PFSK-1 (cell line): Measurements from ENCODE around the gene MPDU1.

Experiments
- POLR2AphosphoS5 ChIP-seq: IDR thresholded peaks from 2 replicates; pipeline ENCODE4 v1.6.1; 2012; ENCODE audit warnings: low read depth, mild to moderate bottlenecking, control low read depth, low read length, moderate library complexity
- SIN3A ChIP-seq: IDR thresholded peaks from 2 replicates; pipeline ENCODE4 v1.6.1; 2012; ENCODE audit warnings: mild to moderate bottlenecking, low read length, moderate library complexity, borderline replicate concordance; ENCODE audit not compliant: insufficient read depth
- TAF1 ChIP-seq: IDR thresholded peaks from 2 replicates; pipeline ENCODE4 v1.6.1; 2012; ENCODE audit warnings: low read length, control low read depth, borderline replicate concordance; ENCODE audit not compliant: insufficient read depth
- TF ChIP-seq, protein P1 (sequence below), 2 experiments: IDR thresholded peaks; 2 replicates each; pipeline versions ENCODE4 v1.6.1 to v1.8.0; 2011 to 2012; ENCODE audit warnings: low read depth in 2 of 2, low read length in 2 of 2, control low read depth in 1 of 2, inconsistent platforms in 1 of 2, mild to moderate bottlenecking in 1 of 2, moderate library complexity in 1 of 2; ENCODE audit not compliant: insufficient read depth in 1 of 2

DNA sequence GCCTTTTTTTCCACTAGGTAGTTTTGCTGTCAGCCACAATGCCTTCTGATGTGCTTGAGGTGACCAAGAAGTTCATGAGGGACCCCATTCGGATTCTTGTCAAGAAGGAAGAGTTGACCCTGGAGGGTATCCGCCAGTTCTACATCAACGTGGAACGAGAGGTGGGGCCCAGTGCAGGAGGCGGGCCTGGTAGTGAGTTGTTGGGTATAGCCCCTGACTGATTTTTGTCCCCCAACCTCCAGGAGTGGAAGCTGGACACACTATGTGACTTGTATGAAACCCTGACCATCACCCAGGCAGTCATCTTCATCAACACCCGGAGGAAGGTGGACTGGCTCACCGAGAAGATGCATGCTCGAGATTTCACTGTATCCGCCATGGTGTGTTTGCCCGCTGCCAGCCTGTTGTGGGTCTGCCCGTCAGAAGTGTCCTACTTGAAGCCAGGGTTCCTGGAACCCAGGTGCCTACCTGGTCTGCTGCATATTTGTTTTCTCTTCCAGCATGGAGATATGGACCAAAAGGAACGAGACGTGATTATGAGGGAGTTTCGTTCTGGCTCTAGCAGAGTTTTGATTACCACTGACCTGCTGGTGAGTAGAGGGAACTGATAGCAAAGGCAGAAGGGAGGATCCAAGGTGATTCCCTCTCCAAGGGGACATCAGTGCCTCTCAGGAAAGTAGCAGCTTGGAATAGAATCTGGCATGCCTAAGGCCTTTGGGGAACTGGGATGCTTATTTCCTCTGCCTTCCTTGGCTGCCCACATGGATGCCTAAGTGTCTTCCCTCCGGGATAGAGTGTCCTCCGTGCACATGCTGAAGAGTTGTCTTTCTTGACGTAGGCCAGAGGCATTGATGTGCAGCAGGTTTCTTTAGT is 6.1 kb upstream of the MPDU1 start:
- TF ChIP-seq, protein P1, sequence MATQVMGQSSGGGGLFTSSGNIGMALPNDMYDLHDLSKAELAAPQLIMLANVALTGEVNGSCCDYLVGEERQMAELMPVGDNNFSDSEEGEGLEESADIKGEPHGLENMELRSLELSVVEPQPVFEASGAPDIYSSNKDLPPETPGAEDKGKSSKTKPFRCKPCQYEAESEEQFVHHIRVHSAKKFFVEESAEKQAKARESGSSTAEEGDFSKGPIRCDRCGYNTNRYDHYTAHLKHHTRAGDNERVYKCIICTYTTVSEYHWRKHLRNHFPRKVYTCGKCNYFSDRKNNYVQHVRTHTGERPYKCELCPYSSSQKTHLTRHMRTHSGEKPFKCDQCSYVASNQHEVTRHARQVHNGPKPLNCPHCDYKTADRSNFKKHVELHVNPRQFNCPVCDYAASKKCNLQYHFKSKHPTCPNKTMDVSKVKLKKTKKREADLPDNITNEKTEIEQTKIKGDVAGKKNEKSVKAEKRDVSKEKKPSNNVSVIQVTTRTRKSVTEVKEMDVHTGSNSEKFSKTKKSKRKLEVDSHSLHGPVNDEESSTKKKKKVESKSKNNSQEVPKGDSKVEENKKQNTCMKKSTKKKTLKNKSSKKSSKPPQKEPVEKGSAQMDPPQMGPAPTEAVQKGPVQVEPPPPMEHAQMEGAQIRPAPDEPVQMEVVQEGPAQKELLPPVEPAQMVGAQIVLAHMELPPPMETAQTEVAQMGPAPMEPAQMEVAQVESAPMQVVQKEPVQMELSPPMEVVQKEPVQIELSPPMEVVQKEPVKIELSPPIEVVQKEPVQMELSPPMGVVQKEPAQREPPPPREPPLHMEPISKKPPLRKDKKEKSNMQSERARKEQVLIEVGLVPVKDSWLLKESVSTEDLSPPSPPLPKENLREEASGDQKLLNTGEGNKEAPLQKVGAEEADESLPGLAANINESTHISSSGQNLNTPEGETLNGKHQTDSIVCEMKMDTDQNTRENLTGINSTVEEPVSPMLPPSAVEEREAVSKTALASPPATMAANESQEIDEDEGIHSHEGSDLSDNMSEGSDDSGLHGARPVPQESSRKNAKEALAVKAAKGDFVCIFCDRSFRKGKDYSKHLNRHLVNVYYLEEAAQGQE (IDR thresholded peaks at IDR 0.05; ENCODE audit: insufficient read depth in 1 of 2, low read depth in 2 of 2, low read length in 2 of 2) = no peak
- TF ChIP-seq POLR2AphosphoS5 (peak; percentile 11; the same call in 1 of the 2 replicates), TAF1 (no peak), SIN3A (no peak)
